Ovary (tissue), 9 donors: ENCODE data around the gene KCNJ6. TPM values are rescaled to one million over a fixed set of nuclear protein-coding genes. Genes with fewer than 3 reads are reported as not detected.

ENCODE experiments used
- DNase-seq, 5 donors: peaks; one replicate each; pipeline ENCODE4 v3.0.0-alpha.2; 2019 to 2020
- H3K27ac ChIP-seq, 2 donors: fragments of 200-600 bp; one replicate each; pipeline versions ENCODE4 v1.5.1 to v1.8.0; 2019 to 2022
- H3K27me3 ChIP-seq: fragments of 200-600 bp; one replicate; pipeline ENCODE4 v1.8.0; 2022
- H3K36me3 ChIP-seq: fragments of 200-600 bp; sonication (generic); one replicate; pipeline ENCODE4 v1.5.1; 2019
- H3K4me1 ChIP-seq: one replicate; pipeline ENCODE4 v1.8.1; 2013; ENCODE audit warnings: mild to moderate bottlenecking, moderate library complexity; ENCODE audit not compliant: insufficient read depth
- H3K4me3 ChIP-seq: fragments of 200-600 bp; sonication (generic); one replicate; pipeline ENCODE4 v1.5.1; 2017
- H3K9me3 ChIP-seq, 2 donors: fragments of 200-600 bp in 1 of 2; sonication (generic) in 1 of 2; one replicate each; pipeline versions ENCODE4 v1.5.1 to v1.8.1; 2013 to 2019; ENCODE audit warnings: mild to moderate bottlenecking in 1 of 2, moderate library complexity in 1 of 2
- EP300 ChIP-seq: sonication (generic); formaldehyde crosslinking; IDR thresholded peaks from one replicate; pipeline ENCODE4 v1.6.1; 2017; ENCODE audit warnings: antibody characterized with exemption
- POLR2A ChIP-seq: fragments of 450-650 bp; IDR thresholded peaks from one replicate; pipeline ENCODE4 v1.6.1; 2017; ENCODE audit warnings: antibody characterized with exemption, mild to moderate bottlenecking, moderate library complexity
- WGBS, 3 donors: extraction: QIAGEN DNeasy Blood & Tissue Kit in 1 of 3; methylation state at CpG; one replicate each; pipeline versions ENCODE4 v1.1.5 to v1.1.7; 2013 to 2017; 5-methylcytosine and 5-hydroxymethylcytosine counted together
- intact Hi-C, 4 donors: fragments of 100-400 bp; cut with DNase I; formaldehyde crosslinking; loops; one replicate each; pipeline versions ENCODE4 v1.11.0 to v1.15.1; 2022 to 2023
- polyA plus RNA-seq, 2 donors: library from polyadenylated mRNA; stranded (reverse); fragments of 200-250 nt in 1 of 2; fragments of 350-450 nt in 1 of 2; fragmentation: Illumina TruSeq in 1 of 2; extraction: RNeasy Lipid Tissue Mini Kit (QIAGEN cat#74804) in 1 of 2; gene quantifications; one replicate each; pipeline ENCODE4 v1.2.3, GENCODE V29; 2013 to 2014
- total RNA-seq, 7 donors: library from RNA; depleted of rRNA in 2 of 7; stranded (reverse); fragments of >200 nt in 2 of 7; fragmentation: NEBNext Ultra II Directional in 3 of 7; extraction: Animal tissue kit (Norgen Biotek cat#: 25700) in 3 of 7; gene quantifications; one replicate each; pipeline versions ENCODE4 v1.1.0 to v1.2.4, GENCODE V29; 2016 to 2023
- TF ChIP-seq, protein P1 (sequence below), 3 donors: fragments of 450-650 bp in 2 of 3; fragments of 200-600 bp in 1 of 3; IDR thresholded peaks; one replicate each; pipeline versions ENCODE4 v1.5.1 to v1.8.0; 2016 to 2022; ENCODE audit warnings: antibody characterized with exemption in 3 of 3, mild to moderate bottlenecking in 1 of 3
- donor health status: DM: no; HTN: no; CAD: no; lungs with moderate emphysema.
- donor health status: DM: no; HTN: no; CAD: no.
- donor health status: Bipolar disorder and iron deficiency.
- donor health status: DM: yes; HTN: yes; CAD: no.
- donor health status: DM: no; HTN: no; CAD: no.
- donor health status: DM: yes; HTN: yes; CAD: no.

KCNJ6 gene
- total and polyA plus RNA-seq, 9 donors, result 0.01 TPM; not detected in 8

DNA sequence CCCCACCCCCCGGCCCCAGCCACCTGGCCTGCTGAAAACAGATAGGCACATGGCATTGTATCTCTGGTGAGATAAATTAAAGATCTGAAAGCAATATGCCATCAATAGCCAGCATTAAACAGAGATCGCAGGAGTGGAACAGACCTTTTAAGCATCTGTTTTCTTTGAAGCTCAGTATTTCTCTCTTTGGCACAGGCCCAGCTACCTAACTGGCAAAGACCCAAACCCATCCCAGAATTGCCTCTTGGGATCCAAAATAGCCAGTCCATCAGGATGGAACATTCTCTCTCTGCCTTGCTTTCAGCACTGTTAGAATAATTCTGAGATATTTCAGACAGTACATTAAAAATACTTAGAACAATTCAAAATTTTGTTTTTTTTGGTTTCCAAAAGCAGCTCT is 46.0 kb downstream of the KCNJ6 start:
- Histone ChIP-seq H3K27ac (no peak overlapping the region), H3K36me3 (no peaks in the 10 kb centered on the region), H3K9me3 (no peaks in the 10 kb centered on the region), H3K4me1 (no peaks in the 10 kb centered on the region), H3K4me3 (no peak overlapping the region), H3K27me3 (no peaks in the 10 kb centered on the region)
- 15 to 37% (median 27%) methylated on average over 2 of the region's 2 CpGs for WGBS, 3 donors
- no peak for DNase-seq
- intact Hi-C loops, result no loop called here
- TF ChIP-seq POLR2A (no peak), EP300 (no peak)
- TF ChIP-seq, protein P1, sequence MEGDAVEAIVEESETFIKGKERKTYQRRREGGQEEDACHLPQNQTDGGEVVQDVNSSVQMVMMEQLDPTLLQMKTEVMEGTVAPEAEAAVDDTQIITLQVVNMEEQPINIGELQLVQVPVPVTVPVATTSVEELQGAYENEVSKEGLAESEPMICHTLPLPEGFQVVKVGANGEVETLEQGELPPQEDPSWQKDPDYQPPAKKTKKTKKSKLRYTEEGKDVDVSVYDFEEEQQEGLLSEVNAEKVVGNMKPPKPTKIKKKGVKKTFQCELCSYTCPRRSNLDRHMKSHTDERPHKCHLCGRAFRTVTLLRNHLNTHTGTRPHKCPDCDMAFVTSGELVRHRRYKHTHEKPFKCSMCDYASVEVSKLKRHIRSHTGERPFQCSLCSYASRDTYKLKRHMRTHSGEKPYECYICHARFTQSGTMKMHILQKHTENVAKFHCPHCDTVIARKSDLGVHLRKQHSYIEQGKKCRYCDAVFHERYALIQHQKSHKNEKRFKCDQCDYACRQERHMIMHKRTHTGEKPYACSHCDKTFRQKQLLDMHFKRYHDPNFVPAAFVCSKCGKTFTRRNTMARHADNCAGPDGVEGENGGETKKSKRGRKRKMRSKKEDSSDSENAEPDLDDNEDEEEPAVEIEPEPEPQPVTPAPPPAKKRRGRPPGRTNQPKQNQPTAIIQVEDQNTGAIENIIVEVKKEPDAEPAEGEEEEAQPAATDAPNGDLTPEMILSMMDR (IDR thresholded peaks at IDR 0.05), result no peak

- TF ChIP-seq, protein P1 (IDR thresholded peaks at IDR 0.05), result no peak
- TF ChIP-seq POLR2A, result no peak
- no peaks in the 10 kb centered on the region for H3K27me3 ChIP-seq
- H3K27ac ChIP-seq, result no peak overlapping the region
- H3K36me3 ChIP-seq, result no peaks in the 10 kb centered on the region
- DNase-seq, result no peak
- intact Hi-C loops, result no loop called here
- H3K9me3 ChIP-seq, result no peaks in the 10 kb centered on the region
- H3K4me3 ChIP-seq, result no peak overlapping the region
- H3K4me1 ChIP-seq, result no peaks in the 10 kb centered on the region
Observed at GRCh38 chr21:37869661-37870060, 46.6 kb downstream of the KCNJ6 start.

- Histone ChIP-seq H3K9me3 (no peaks in the 10 kb centered on the region), H3K4me1 (no peaks in the 10 kb centered on the region), H3K36me3 (no peaks in the 10 kb centered on the region), H3K27me3 (no peaks in the 10 kb centered on the region), H3K27ac (no peak overlapping the region), H3K4me3 (no peak overlapping the region)
- no peak for DNase-seq
- TF ChIP-seq EP300 (no peak), POLR2A (no peak)
- TF ChIP-seq, protein P1 (IDR thresholded peaks at IDR 0.05), result no peak
- intact Hi-C loops, result no loop called here
- 58 to 64% (median 58%) methylated on average over 11 of the region's 11 CpGs for WGBS, 3 donors
Observed at GRCh38 chr21:37868446-37869295, 47.6 kb downstream of the KCNJ6 start.

GRCh38 chr21:37866027-37866426 is 50.2 kb downstream of the KCNJ6 start:
- no peaks in the 10 kb centered on the region for H3K27me3 ChIP-seq
- no peak overlapping the region for H3K4me3 ChIP-seq
- no peak for TF ChIP-seq POLR2A
- TF ChIP-seq EP300, result no peak
- TF ChIP-seq, protein P1 (IDR thresholded peaks at IDR 0.05), result no peak
- no peaks in the 10 kb centered on the region for H3K36me3 ChIP-seq
- no peak overlapping the region for H3K27ac ChIP-seq
- 80 to 90% (median 88%) methylated on average over 2 of the region's 2 CpGs for WGBS, 3 donors
- H3K9me3 ChIP-seq, result no peaks in the 10 kb centered on the region
- no peak for DNase-seq
- intact Hi-C loops, result no loop called here
- no peaks in the 10 kb centered on the region for H3K4me1 ChIP-seq
